H1 (cell line): ENCODE measurements around the gene PHTF2. TPM values are rescaled to one million over a fixed set of nuclear protein-coding genes. Genes with fewer than 3 reads are reported as not detected.

Experiments used
- CBX8 ChIP-seq: fragments of 300-800, 300-1000 bp; sonication (generic); IDR thresholded peaks from 2 replicates; pipeline ENCODE4 v1.7.1; 2016; ENCODE audit warnings: low read depth, low read length, borderline replicate concordance
- CHD7 ChIP-seq: fragments of 300-600 bp; sonication (generic); IDR thresholded peaks from 2 replicates; pipeline ENCODE4 v1.7.1; 2012; ENCODE audit warnings: low read length, moderate library complexity, mild to moderate bottlenecking, inconsistent platforms; ENCODE audit not compliant: insufficient replicate concordance
- CREB1 ChIP-seq: IDR thresholded peaks from 2 replicates; pipeline ENCODE4 v1.6.1; 2012; ENCODE audit warnings: inconsistent platforms
- FOSL1 ChIP-seq: IDR thresholded peaks from 2 replicates; pipeline ENCODE4 v1.6.1; 2011; ENCODE audit warnings: mild to moderate bottlenecking, low read depth, low read length, moderate library complexity; ENCODE audit not compliant: insufficient read depth
- HDAC2 ChIP-seq, 2 experiments: fragments of 300-600 bp in 1 of 2; sonication (generic) in 1 of 2; IDR thresholded peaks; 2 replicates each; pipeline ENCODE4 v1.6.1; 2011 to 2012; ENCODE audit warnings: low read depth in 2 of 2, low read length in 2 of 2, mild to moderate bottlenecking in 2 of 2, moderate library complexity in 2 of 2, borderline replicate concordance in 1 of 2, inconsistent platforms in 1 of 2
- SP1 ChIP-seq: IDR thresholded peaks from 2 replicates; pipeline ENCODE4 v1.6.1; 2011; ENCODE audit warnings: low read depth, low read length
- SP2 ChIP-seq: IDR thresholded peaks from 2 replicates; pipeline ENCODE4 v1.6.1; 2012; ENCODE audit warnings: mild to moderate bottlenecking, low read length, inconsistent platforms
- SUZ12 ChIP-seq: fragments of 200-600 bp; sonication (generic); IDR thresholded peaks from 2 replicates; pipeline ENCODE4 v1.6.1; 2012; ENCODE audit warnings: mild to moderate bottlenecking, inconsistent platforms, low read length, moderate library complexity, mixed read lengths
- TCF12 ChIP-seq: IDR thresholded peaks from 2 replicates; pipeline ENCODE4 v1.6.1; 2011; ENCODE audit warnings: low read depth, mild to moderate bottlenecking, low read length
- TEAD4 ChIP-seq: IDR thresholded peaks from 2 replicates; pipeline ENCODE4 v1.6.1; 2012; ENCODE audit warnings: low read depth, low read length, inconsistent platforms, mixed read lengths
- polyA plus RNA-seq, 7 experiments: library from polyadenylated mRNA; depleted of rRNA in 3 of 7; stranded (reverse) in 5 of 7; unstranded in 2 of 7; fragments of >200 nt in 5 of 7; fragments of 200-250 nt in 2 of 7; gene quantifications; 1 replicate in 5 of 7; 2 replicates in 1 of 7; 4 replicates in 1 of 7; pipeline versions ENCODE4 v1.2.1 to v1.2.3, GENCODE V29; 2011 to 2013; ENCODE audit warnings: missing spikeins in 2 of 7, mixed read lengths in 2 of 7
- total RNA-seq: library from RNA; stranded (reverse); fragmentation: NEBNext Ultra II Directional; extraction: Animal tissue kit (Norgen Biotek cat#: 25700); gene quantifications from 2 replicates; pipeline ENCODE4 v1.2.1, GENCODE V29; 2021

Gene PHTF2
- total and polyA plus RNA-seq, 2 of the 8 experiments (the other 6 are each of a cell fraction or from before 2014, with no cell fraction given) = 9.0 to 25.4 TPM

DNA sequence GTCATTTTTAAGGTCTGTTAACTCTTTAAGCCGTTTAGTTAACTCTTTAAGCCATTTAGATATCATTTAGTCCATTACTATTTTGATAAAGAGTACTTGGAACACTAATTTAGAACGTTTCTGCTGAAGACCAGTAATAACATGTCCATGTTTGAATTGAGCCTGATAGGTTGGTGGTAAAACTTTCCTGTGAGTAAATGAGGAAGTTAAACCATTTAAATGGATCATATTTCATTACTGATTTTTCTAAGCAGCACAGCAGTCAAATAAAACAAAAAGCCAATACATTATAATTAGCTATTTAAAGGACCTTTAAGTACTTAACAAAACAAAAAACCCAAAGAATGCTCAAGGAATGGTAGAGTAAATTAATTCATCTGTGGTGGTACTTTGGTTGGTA, 29.4 kb downstream of the PHTF2 start (continued):
- TF ChIP-seq CHD7 = no peak
- no peak for TF ChIP-seq TCF12
- TF ChIP-seq TEAD4 = no peak
- no peak for TF ChIP-seq SUZ12
- no peak for TF ChIP-seq FOSL1
- no peak for TF ChIP-seq SP1
- no peak for TF ChIP-seq CREB1
- no peak for TF ChIP-seq SP2
- no peak for TF ChIP-seq HDAC2 (IDR thresholded peaks at IDR 0.05; ENCODE audit: borderline replicate concordance in 1 of 2, low read depth in 2 of 2, low read length in 2 of 2)
- no peak for TF ChIP-seq CBX8
